HepG2 (cell line): Measurements from ENCODE around the gene CHKA. TPM values are rescaled to one million over a fixed set of nuclear protein-coding genes. Genes with fewer than 3 reads are reported as not detected.

Experiments
- FOXJ3 ChIP-seq: sonication (generic); formaldehyde crosslinking; IDR thresholded peaks from 2 replicates; pipeline ENCODE4 v1.4.0; 2020; ENCODE audit warnings: missing genetic modification reagents, mild to moderate bottlenecking, borderline replicate concordance
- HMG20B ChIP-seq: conservative IDR thresholded peaks from 2 replicates; pipeline ENCODE4 v1.6.1; 2016; ENCODE audit warnings: missing genetic modification reagents, missing compliant biosample characterization
- NR3C1 ChIP-seq: sonication (generic); formaldehyde crosslinking; IDR thresholded peaks from 2 replicates; pipeline ENCODE4 v1.4.0; 2020; ENCODE audit warnings: missing genetic modification reagents
- TBX2 ChIP-seq: sonication (generic); formaldehyde crosslinking; IDR thresholded peaks from 2 replicates; pipeline ENCODE4 v1.5.0; 2020; ENCODE audit warnings: missing genetic modification reagents, mild to moderate bottlenecking, borderline replicate concordance
- THAP11 ChIP-seq: IDR thresholded peaks from 2 replicates; pipeline ENCODE4 v1.6.1; 2016; ENCODE audit warnings: missing biosample characterization, missing genetic modification reagents
- YEATS4 ChIP-seq: sonication (generic); formaldehyde crosslinking; IDR thresholded peaks from 2 replicates; pipeline ENCODE4 v1.4.0; 2020; ENCODE audit warnings: missing genetic modification reagents, borderline replicate concordance
- ZNF841 ChIP-seq: sonication (generic); formaldehyde crosslinking; IDR thresholded peaks from 2 replicates; pipeline ENCODE4 v1.8.1; 2023; ENCODE audit warnings: missing genetic modification reagents, borderline replicate concordance
- ZSCAN21 ChIP-seq: sonication (generic); formaldehyde crosslinking; IDR thresholded peaks from 2 replicates; pipeline ENCODE4 v1.8.0; 2022; ENCODE audit warnings: mild to moderate bottlenecking, missing genetic modification reagents, moderate library complexity, borderline replicate concordance
- polyA plus RNA-seq, 8 experiments: library from polyadenylated mRNA; depleted of rRNA in 3 of 8; stranded (reverse) in 7 of 8; unstranded in 1 of 8; fragments of >200 nt; fragmentation: Illumina TruSeq in 4 of 8; extraction: Trizol in 4 of 8; gene quantifications; 2 replicates each; pipeline versions ENCODE4 v1.2.1 to v1.2.3, GENCODE V29; 2011 to 2016; ENCODE audit warnings: low read depth in 4 of 8, missing spikeins in 1 of 8, mixed read lengths in 1 of 8; ENCODE audit not compliant: insufficient read depth in 1 of 8
- total RNA-seq, 5 experiments: library from RNA; depleted of rRNA; stranded (reverse); fragments of >200 nt; fragmentation: Illumina TruSeq; extraction: Trizol; gene quantifications; 2 replicates each; pipeline ENCODE4 v1.2.3, GENCODE V29; 2016; ENCODE audit warnings: low read depth in 1 of 5
- TF ChIP-seq, protein P1 (sequence below): sonication (generic); formaldehyde crosslinking; IDR thresholded peaks from 2 replicates; pipeline ENCODE4 v1.4.0; 2020; ENCODE audit warnings: missing genetic modification reagents
- TF ChIP-seq, protein P2 (sequence below): IDR thresholded peaks from 2 replicates; pipeline ENCODE4 v1.6.1; 2012; ENCODE audit warnings: inconsistent platforms
- TF ChIP-seq, protein P3 (sequence below): sonication (generic); formaldehyde crosslinking; IDR thresholded peaks from 2 replicates; pipeline ENCODE4 v1.8.1; 2023; ENCODE audit warnings: mild to moderate bottlenecking, inconsistent platforms, moderate library complexity, missing genetic modification reagents, borderline replicate concordance
- TF ChIP-seq, protein P4 (sequence below): sonication (generic); formaldehyde crosslinking; IDR thresholded peaks from 2 replicates; pipeline ENCODE4 v1.5.1; 2020; ENCODE audit warnings: missing genetic modification reagents, mild to moderate bottlenecking, borderline replicate concordance
- TF ChIP-seq, protein P5 (sequence below): sonication (generic); formaldehyde crosslinking; IDR thresholded peaks from 2 replicates; pipeline ENCODE4 v1.4.0; 2020; ENCODE audit warnings: missing genetic modification reagents, mild to moderate bottlenecking, borderline replicate concordance
- TF ChIP-seq, protein P6 (sequence below): sonication (generic); formaldehyde crosslinking; IDR thresholded peaks from 2 replicates; pipeline ENCODE4 v1.9.0; 2022; ENCODE audit warnings: low read depth, missing genetic modification reagents

CHKA gene
- total and polyA plus RNA-seq, 2 of the 13 experiments (the other 11 are each of a cell fraction or from before 2014, with no cell fraction given), result 71.6 to 92.7 TPM

DNA sequence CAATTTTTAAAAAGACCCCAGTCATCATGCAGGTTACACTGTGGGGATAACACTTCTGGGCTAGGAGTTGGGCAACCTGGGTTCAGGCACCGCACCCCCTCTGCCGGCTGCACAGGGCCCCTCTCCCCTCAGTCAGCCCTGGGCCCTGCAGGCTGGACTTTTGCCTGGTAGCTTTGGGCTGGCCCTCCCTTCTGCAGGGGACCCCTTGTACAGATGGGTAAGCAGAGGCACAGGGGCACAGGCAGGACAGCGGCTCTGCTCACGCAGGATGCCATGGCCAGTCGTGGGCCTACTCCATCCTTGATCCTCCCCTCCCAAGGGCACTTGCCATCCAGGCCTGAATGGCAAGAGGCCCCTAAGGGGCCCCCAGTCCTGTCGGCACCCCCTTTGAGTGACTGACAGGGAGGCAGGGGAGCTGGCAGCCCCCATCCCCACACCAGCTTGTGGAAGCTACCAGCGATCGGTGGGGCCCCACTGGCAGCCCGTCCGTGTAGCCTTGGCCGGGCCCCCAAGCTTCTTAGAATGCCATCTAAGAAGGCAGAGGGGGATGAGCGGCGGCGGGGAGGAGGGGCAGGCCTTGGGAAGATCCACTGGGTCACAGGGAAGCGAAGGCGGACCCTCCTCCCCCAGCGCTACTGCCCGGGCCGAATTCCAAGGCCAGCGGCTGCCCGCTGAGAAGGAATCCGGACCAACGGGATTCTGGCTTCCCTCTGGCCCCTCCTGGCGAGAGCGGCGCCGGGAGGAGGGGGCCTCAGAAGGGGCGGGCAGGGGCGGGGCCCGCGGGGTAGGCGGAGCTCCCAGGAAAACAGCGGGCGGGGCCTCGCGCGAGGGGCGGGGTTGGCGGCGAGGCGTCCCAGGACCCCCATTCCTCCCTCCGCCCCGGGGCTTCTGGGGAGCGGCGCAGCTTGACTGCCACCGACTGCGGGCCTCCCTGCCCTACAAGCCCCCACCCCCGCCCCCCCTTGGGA lies 6.8 kb upstream of the CHKA start (continued):
- TF ChIP-seq, protein P1, sequence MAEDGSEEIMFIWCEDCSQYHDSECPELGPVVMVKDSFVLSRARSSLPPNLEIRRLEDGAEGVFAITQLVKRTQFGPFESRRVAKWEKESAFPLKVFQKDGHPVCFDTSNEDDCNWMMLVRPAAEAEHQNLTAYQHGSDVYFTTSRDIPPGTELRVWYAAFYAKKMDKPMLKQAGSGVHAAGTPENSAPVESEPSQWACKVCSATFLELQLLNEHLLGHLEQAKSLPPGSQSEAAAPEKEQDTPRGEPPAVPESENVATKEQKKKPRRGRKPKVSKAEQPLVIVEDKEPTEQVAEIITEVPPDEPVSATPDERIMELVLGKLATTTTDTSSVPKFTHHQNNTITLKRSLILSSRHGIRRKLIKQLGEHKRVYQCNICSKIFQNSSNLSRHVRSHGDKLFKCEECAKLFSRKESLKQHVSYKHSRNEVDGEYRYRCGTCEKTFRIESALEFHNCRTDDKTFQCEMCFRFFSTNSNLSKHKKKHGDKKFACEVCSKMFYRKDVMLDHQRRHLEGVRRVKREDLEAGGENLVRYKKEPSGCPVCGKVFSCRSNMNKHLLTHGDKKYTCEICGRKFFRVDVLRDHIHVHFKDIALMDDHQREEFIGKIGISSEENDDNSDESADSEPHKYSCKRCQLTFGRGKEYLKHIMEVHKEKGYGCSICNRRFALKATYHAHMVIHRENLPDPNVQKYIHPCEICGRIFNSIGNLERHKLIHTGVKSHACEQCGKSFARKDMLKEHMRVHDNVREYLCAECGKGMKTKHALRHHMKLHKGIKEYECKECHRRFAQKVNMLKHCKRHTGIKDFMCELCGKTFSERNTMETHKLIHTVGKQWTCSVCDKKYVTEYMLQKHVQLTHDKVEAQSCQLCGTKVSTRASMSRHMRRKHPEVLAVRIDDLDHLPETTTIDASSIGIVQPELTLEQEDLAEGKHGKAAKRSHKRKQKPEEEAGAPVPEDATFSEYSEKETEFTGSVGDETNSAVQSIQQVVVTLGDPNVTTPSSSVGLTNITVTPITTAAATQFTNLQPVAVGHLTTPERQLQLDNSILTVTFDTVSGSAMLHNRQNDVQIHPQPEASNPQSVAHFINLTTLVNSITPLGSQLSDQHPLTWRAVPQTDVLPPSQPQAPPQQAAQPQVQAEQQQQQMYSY (CRISPR knock-in tag), result 0 out of 2 replicates have a peak, but pooled peaks have one; percentile 38
- no peak for TF ChIP-seq ZNF841 (CRISPR knock-in tag)
- no peak for TF ChIP-seq HMG20B (CRISPR knock-in tag)
- TF ChIP-seq, protein P2, sequence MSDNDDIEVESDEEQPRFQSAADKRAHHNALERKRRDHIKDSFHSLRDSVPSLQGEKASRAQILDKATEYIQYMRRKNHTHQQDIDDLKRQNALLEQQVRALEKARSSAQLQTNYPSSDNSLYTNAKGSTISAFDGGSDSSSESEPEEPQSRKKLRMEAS, result peak; percentile 54
- TF ChIP-seq, protein P3, sequence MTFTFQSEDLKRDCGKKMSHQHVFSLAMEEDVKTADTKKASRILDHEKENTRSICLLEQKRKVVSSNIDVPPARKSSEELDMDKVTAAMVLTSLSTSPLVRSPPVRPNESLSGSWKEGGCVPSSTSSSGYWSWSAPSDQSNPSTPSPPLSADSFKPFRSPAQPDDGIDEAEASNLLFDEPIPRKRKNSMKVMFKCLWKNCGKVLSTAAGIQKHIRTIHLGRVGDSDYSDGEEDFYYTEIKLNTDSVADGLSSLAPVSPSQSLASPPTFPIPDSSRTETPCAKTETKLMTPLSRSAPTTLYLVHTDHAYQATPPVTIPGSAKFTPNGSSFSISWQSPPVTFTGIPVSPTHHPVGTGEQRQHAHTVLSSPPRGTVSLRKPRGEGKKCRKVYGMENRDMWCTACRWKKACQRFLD (CRISPR knock-in tag), result no peak
- peak; percentile 29; the same call in 1 of the 2 replicates for TF ChIP-seq YEATS4 (CRISPR knock-in tag)
- no peak for TF ChIP-seq NR3C1 (CRISPR knock-in tag)
- TF ChIP-seq, protein P4, sequence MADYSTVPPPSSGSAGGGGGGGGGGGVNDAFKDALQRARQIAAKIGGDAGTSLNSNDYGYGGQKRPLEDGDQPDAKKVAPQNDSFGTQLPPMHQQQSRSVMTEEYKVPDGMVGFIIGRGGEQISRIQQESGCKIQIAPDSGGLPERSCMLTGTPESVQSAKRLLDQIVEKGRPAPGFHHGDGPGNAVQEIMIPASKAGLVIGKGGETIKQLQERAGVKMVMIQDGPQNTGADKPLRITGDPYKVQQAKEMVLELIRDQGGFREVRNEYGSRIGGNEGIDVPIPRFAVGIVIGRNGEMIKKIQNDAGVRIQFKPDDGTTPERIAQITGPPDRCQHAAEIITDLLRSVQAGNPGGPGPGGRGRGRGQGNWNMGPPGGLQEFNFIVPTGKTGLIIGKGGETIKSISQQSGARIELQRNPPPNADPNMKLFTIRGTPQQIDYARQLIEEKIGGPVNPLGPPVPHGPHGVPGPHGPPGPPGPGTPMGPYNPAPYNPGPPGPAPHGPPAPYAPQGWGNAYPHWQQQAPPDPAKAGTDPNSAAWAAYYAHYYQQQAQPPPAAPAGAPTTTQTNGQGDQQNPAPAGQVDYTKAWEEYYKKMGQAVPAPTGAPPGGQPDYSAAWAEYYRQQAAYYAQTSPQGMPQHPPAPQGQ (CRISPR knock-in tag), result no peak
- TF ChIP-seq, protein P5, sequence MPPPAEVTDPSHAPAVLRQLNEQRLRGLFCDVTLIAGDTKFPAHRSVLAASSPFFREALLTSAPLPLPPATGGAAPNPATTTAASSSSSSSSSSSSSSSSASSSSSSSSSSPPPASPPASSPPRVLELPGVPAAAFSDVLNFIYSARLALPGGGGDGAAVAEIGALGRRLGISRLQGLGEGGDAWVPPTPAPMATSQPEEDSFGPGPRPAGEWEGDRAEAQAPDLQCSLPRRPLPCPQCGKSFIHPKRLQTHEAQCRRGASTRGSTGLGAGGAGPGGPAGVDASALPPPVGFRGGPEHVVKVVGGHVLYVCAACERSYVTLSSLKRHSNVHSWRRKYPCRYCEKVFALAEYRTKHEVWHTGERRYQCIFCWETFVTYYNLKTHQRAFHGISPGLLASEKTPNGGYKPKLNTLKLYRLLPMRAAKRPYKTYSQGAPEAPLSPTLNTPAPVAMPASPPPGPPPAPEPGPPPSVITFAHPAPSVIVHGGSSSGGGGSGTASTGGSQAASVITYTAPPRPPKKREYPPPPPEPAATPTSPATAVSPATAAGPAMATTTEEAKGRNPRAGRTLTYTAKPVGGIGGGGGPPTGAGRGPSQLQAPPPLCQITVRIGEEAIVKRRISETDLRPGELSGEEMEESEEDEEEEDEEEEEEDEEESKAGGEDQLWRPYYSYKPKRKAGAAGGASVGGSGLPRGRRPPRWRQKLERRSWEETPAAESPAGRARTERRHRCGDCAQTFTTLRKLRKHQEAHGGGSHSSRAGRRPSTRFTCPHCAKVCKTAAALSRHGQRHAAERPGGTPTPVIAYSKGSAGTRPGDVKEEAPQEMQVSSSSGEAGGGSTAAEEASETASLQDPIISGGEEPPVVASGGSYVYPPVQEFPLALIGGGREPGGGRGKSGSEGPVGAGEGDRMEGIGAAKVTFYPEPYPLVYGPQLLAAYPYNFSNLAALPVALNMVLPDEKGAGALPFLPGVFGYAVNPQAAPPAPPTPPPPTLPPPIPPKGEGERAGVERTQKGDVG (CRISPR knock-in tag), result no peak; the same call in 1 of the 2 replicates
- TF ChIP-seq THAP11, result no peak
- TF ChIP-seq TBX2, result peak; percentile 37; the same call in 1 of the 2 replicates
- TF ChIP-seq, protein P6, sequence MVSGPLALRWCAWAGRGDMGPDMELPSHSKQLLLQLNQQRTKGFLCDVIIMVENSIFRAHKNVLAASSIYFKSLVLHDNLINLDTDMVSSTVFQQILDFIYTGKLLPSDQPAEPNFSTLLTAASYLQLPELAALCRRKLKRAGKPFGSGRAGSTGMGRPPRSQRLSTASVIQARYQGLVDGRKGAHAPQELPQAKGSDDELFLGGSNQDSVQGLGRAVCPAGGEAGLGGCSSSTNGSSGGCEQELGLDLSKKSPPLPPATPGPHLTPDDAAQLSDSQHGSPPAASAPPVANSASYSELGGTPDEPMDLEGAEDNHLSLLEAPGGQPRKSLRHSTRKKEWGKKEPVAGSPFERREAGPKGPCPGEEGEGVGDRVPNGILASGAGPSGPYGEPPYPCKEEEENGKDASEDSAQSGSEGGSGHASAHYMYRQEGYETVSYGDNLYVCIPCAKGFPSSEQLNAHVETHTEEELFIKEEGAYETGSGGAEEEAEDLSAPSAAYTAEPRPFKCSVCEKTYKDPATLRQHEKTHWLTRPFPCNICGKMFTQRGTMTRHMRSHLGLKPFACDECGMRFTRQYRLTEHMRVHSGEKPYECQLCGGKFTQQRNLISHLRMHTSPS, result peak; percentile 76; the same call in 1 of the 2 replicates
- no peak for TF ChIP-seq FOXJ3
- 0 out of 2 replicates have a peak, but pooled peaks have one; percentile 4 for TF ChIP-seq ZSCAN21 (CRISPR knock-in tag)
